Measurements from ENCODE around the gene PXDC1.

PXDC1 gene

GRCh38 chr6:3719462-3720308, 31.8 kb downstream of the PXDC1 start:
- FAIRE-seq (no peak), DNase-seq (ENCODE audit: extremely low spot score, insufficient read length, low read depth) (no peak)

GRCh38 chr6:3718407-3718806, 33.1 kb downstream of the PXDC1 start:
- FAIRE-seq: no peak
- DNase-seq (ENCODE audit: extremely low spot score, insufficient read length, low read depth): no peak

- DNase-seq (ENCODE audit: extremely low spot score, insufficient read length, low read depth) (no peak), FAIRE-seq (no peak)
Observed at GRCh38 chr6:3715285-3715684, 36.2 kb downstream of the PXDC1 start.

- DNase-seq (ENCODE audit: extremely low spot score, insufficient read length, low read depth): no peak
- no peak for FAIRE-seq
Observed at GRCh38 chr6:3714768-3715167, 36.7 kb downstream of the PXDC1 start.

- no peak for DNase-seq (ENCODE audit: extremely low spot score, insufficient read length, low read depth)
Observed at GRCh38 chr6:3714111-3714510, 37.4 kb downstream of the PXDC1 start.

GRCh38 chr6:3712827-3713665, 38.5 kb downstream of the PXDC1 start:
- FAIRE-seq (no peak), DNase-seq (ENCODE audit: extremely low spot score, insufficient read length, low read depth) (no peak)

More at GRCh38 chr6:3714111-3714510, 37.4 kb downstream of the PXDC1 start:
- no peak for FAIRE-seq

GRCh38 chr6:3711776-3712175, 39.7 kb downstream of the PXDC1 start:
- DNase-seq (ENCODE audit: extremely low spot score, insufficient read length, low read depth) (no peak), FAIRE-seq (no peak)

GRCh38 chr6:3710403-3710802, 41.1 kb downstream of the PXDC1 start:
- DNase-seq (ENCODE audit: extremely low spot score, insufficient read length, low read depth): no peak
- FAIRE-seq: no peak

- DNase-seq (ENCODE audit: extremely low spot score, insufficient read length, low read depth): no peak
- no peak for FAIRE-seq
Observed at GRCh38 chr6:3708540-3708939, 43.0 kb downstream of the PXDC1 start.

- no peak for DNase-seq (ENCODE audit: extremely low spot score, insufficient read length, low read depth)
- FAIRE-seq: no peak
Observed at GRCh38 chr6:3707751-3708412, 43.6 kb downstream of the PXDC1 start.

GRCh38 chr6:3707024-3707423, 44.5 kb downstream of the PXDC1 start:
- FAIRE-seq (no peak), DNase-seq (ENCODE audit: extremely low spot score, insufficient read length, low read depth) (no peak)

- DNase-seq (ENCODE audit: extremely low spot score, insufficient read length, low read depth) (no peak), FAIRE-seq (no peak)
Observed at GRCh38 chr6:3706547-3706946, 45.0 kb downstream of the PXDC1 start.

GRCh38 chr6:3701631-3702030, 49.9 kb downstream of the PXDC1 start:
- FAIRE-seq: no peak
- no peak for DNase-seq (ENCODE audit: extremely low spot score, insufficient read length, low read depth)

GRCh38 chr6:3699231-3699630, 52.3 kb downstream of the PXDC1 start:
- DNase-seq (ENCODE audit: extremely low spot score, insufficient read length, low read depth) (no peak), FAIRE-seq (no peak)

GRCh38 chr6:3698021-3698420, 53.5 kb downstream of the PXDC1 start:
- DNase-seq (ENCODE audit: extremely low spot score, insufficient read length, low read depth): no peak
- FAIRE-seq: no peak

- DNase-seq (ENCODE audit: extremely low spot score, insufficient read length, low read depth) (no peak), FAIRE-seq (no peak)
Observed at GRCh38 chr6:3697609-3698008, 53.9 kb downstream of the PXDC1 start.

GRCh38 chr6:3696525-3697088, 54.9 kb downstream of the PXDC1 start:
- FAIRE-seq: no peak
- DNase-seq (ENCODE audit: extremely low spot score, insufficient read length, low read depth): no peak

- DNase-seq (ENCODE audit: extremely low spot score, insufficient read length, low read depth): no peak
- no peak for FAIRE-seq
Observed at GRCh38 chr6:3695065-3695817, 56.3 kb downstream of the PXDC1 start.

GRCh38 chr6:3693831-3694230, 57.7 kb downstream of the PXDC1 start:
- FAIRE-seq (no peak), DNase-seq (ENCODE audit: extremely low spot score, insufficient read length, low read depth) (no peak)

- DNase-seq (ENCODE audit: extremely low spot score, insufficient read length, low read depth) (no peak), FAIRE-seq (no peak)
Observed at GRCh38 chr6:3690506-3690905, 61.0 kb downstream of the PXDC1 start.
